ENCODE data around the gene BLTP3A.
A peak's percentile ranks its signal among the peaks of the same experiment; 100 is the strongest.
"Not testable (repeated sequence)": the region's sequence is repeated elsewhere in the genome, so short reads cannot be mapped to it uniquely, and the experiment has no call there.

Gene BLTP3A

DNA sequence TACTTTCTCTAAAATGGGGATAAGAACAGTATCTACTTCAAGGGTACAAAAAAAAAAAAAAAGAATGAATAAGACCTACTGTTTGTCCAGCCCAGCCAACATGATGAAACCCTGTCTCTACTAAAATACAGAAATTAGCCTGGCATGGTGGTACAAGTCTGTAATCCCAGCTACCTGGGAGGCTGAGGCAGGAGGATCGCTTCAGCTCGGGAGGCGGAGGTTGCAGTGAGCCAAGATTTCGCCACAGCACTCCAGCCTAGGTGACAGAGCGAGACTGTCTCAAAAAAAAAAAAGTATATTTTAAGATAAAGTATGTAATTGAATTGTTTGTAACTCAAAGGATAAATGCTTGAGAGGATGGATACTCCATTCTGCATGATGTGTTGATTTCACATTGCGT lies 2.0 kb downstream of the BLTP3A start:
- DNase-seq: no peak

DNA sequence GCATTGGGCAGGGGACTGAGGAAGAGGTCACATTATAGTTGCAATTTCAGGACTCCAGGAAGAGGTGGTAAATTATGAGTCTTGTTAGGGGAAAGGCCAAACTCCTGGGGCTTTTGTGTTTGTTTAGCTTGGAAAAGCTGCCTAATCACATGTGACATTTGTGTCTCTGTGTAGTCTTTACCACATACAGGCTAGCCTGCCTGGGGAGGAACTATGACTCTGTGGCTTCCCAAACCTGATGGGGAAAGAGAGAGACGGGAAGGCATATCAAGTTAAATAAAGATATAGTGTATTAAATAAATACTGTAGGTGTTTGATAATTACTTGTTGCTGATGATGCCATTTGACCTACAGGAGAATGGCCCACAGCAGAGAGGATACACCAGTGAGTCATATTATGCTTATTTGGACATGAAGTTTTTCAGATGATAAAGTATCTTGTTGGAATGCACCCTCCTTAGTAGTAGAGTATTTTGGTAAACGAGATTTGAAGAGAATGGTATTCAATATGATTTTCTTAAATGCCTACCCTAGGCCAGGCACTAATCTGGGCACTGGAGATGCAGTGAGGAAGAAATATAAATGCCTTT lies 4.0 kb downstream of the BLTP3A start:
- DNase-seq: no peak

DNA sequence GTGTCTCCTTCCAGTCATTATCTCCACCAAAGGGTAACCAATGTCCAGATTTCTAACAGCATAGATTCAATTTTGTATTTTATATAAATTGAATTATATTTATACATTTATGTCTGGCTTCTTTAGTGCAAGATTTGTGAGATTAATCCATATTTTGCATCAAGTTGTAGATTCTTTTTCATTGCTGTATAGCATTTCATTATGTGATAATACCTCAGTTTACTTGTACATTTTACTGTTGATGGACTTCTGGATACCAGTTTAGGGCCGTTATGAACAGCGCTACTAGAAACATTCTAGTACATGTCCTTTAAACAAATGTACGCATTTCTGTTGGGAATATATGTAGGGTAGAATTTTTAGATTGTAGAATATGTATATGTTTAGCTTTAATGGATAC lies 6.2 kb downstream of the BLTP3A start:
- no peak for DNase-seq

DNA sequence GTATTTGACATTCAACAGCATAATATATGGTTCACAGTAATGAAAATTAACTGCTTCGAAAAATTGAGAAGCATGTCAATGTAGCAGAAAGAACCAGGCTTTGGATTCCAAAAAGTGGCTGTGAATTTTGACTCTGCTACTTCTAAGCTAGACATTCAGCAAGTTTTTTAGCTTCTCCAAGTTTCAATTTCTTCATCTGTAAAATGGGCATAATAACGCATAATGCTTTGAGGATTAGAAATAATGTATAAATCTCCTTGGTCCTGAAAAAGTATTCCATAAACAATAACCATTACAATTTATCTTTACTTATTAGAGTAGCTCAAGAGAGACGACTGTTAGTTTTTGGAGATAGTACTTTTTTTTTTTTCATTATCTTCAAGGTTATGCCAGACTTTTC lies 7.7 kb downstream of the BLTP3A start:
- DNase-seq: no peak

DNA sequence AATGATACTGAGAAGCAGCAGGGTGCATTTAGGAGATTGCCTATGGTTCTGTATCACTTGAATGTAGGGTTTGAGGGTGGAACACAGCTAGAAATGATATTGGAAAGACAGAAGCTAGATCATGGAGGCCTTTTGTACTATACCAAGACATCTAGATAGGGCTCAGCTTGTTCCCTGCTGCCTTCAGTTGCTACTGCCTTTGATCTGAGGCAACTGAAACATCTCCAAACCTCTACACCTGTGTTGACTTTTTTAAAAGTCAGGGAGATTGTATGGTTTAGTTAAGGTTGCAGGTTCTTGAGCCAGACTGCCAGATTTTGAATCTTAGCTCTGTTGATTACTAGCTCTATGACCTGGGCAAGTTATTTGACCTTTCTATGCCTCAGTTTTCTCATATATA lies 12.7 kb downstream of the BLTP3A start:
- no peak for DNase-seq

DNA sequence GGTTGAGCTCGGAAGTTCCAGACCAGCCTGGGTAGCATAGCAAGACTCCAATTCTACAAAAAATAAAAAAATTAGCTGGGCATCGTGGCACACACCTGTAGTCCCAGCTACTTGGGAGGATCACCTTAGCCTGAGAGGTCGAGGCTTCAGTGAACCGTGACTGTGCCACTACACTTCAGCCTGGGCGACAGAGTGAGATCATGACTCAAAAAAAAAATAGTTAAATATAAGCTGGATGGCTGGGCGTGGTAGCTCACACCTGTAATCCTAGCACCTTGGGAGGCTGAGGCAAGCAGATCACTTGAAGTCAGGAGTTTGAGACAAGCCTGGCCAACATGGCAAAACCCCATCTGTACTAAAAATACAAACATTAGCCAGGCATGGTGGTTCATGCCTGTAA lies 13.2 kb downstream of the BLTP3A start:
- not testable (repeated sequence) for DNase-seq

DNA sequence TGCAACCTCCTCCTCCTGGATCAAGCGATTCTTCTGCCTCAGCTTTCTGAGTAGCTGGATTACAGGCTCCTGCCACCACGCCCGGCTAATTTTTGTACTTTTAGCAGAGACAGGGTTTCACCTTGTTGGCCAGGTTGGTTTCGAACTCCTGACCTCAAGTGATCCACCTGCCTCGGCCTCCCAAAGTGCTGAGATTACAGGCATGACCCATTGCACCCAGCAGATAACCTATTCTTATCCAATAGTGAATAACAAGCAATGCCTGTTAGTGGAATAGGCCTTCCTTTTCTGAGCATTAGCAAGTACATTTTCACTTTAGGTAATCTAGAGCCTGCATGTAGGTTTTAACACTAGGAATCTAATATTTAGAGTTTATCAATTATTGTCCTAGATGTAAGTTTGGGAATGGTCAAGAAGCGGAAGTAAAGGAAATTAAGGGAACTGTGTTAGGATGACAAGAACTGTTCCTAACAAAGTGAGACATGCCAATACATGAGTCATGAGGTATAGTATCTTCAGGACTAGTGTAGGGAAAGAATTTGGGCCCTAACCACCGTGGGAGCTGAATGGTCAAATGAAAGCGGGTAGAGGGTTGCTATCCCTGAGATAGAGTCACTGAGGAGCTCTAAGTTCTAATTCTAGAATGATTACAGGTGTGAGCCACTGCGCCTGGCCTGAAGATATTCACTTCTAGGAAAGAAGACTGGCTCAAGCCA lies 15.0 kb downstream of the BLTP3A start:
- no peak for DNase-seq

DNA sequence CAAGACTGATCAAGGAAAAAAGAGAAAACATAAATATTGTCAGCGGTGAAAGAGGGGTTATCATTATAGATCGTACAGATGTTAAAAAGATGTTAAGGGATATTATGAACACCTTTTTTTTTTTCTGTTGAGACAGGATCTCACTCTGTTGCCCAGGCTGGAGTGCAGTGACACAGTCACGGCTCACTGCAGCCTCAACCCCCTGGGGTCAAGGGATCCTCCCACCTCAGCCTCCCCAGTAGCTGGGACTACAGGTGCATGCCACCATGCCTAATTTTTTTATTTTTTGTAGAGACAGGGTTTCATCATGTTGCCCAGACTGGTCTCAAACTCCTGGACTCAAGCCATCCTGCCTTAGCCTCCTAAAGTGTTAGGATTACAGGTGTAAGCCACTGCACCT lies 16.6 kb downstream of the BLTP3A start:
- DNase-seq: not testable (repeated sequence)

DNA sequence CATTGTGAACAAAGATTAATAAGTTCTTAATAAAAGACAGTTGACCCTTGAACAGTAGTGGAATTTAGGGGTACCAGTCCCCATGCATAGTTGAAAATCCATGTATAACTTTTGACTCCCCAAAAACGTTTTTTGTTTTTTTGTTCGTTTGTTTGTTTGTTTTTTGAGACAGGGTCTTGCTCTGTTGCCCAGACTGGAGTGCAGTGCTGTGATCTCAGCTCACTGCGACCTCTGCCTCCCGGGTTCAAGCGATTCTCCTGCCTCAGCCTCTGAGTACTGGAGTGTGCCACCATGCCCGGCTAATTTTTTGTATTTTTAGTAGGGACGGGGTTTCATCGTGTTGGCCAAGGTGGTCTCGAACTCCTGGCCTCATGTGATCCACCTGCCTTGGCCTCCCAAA lies 17.5 kb downstream of the BLTP3A start:
- not testable (repeated sequence) for DNase-seq

DNA sequence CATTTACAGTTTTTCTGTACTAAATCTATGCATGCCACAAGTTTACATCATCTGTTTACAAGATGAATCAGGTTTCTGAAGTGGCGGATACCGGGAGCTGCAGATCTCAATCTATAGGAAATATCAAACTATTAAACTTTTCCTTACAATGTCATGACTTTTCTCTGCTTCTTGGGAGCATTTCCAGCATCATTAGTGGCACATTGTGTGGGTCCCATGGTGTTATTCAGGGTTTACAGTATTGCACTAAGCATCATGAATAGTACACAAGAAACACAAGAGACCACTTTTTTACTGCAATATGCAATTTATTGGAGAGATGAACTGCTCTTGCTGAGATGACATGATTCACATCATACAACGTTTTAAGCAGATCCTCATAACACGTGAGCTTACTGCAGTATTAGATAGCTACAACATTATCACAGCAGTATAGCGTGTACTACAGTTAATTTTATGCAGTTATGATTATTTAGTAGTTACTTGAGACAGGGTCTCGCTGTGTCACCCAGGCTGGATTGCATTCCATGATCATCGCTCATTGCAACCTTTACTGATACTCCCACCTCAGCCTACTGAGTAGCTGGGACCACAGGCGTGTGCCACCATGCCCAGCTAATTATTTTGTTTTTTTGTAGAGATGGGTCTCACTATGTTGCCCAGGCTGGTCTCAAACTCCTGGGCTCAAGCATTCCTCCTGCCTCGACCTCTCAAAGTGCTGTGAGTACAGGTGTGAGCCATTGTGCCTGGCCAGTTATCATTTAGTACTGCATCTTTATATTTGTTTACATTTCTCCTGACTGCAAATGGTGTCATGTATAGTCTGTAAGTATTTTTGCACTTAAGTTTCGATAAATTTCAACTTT lies 18.4 kb downstream of the BLTP3A start:
- DNase-seq: no peak

DNA sequence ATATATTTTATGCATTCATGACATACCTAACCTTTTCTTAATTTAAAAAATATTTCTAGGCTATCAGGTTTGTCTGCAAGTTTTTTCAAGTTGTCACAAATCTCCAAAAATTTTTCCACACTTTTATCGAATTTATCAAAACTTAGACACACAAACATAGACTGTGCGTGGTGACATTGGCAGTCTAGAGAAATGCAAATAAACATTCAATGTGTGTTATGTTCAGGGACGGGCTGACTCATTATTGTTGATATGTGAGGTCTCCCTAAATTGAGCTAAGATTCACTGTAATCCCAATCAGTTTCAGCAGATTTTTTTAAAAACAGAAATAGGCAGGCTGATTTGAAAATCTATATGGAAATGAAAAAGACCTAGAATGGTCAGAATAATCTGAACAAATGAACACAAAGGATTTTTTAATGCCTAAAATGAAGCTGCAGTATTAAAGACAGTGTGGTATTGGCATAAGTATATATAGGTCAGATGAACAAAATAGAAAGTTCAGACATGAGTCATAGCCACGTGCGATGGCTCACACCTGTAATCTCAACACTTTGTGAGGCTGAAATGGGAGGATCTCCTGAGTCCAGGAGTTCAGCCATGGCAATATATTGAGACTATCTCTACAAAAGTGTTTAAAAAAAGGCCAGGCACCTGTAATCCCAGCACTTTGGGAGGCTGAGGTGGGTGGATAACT lies 19.2 kb downstream of the BLTP3A start:
- DNase-seq: peak; percentile 20

DNA sequence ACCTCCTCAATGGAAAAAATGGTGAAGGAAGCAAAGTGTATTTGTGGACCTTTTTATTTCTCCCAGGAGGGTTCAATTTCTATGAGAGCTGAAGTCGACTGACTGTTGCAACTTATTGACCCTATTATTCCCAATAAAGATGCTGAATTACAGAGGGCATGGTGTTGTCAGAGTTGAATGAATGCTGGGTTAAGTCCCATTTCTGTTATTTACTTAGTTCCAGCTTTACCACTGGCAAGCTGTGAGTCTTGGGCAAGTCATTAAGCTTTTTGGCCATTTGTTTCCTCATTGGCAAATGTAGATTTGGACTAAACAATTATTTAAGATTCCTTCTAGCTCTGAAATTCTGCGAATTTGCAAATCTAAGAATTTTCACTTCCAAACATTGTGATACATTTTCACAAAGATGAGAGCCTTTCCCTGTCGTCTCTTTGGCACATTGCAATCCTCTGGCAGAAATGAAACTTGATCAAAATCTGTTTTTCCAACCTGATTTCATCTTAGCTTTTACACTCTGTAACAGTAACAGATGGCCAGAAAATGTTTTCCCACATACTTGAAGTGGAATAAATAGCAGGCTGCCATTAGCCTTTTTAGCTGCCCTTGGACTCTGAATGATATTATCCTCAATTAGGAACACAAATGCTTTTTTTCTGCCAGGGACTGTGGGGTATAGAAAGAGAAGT lies 21.3 kb downstream of the BLTP3A start:
- no peak for DNase-seq

DNA sequence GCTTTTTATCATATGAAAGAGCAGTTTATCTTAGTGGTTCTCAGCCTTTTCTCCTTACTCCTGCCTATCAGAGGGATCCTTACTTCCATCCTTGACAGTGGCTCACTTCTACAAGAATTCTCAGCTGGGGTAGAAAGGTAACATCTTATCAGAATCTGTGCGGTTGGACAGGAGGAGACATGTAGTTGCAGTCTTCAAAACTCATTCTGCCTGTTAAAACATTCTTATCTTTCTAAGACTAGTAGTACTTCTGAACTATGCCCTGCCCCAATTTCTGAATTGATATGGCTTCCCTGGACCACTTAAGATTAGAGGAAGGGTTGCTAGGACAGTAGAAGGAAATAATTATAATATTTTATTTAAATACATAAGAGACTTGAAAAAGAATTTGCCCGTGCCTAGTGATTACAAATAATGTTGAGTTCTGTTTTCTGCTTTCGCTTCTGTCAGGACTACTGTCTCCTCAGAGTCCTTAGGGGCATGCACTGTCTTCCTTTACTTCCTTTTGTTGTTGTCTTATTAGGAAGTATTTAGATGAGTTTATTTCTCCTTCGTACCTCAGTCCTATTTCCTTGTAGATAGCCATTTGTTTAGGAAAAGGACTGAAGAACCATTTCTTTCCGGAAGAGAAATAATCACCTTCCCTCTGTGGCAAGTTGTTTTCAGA lies 24.9 kb downstream of the BLTP3A start:
- no peak for DNase-seq

DNA sequence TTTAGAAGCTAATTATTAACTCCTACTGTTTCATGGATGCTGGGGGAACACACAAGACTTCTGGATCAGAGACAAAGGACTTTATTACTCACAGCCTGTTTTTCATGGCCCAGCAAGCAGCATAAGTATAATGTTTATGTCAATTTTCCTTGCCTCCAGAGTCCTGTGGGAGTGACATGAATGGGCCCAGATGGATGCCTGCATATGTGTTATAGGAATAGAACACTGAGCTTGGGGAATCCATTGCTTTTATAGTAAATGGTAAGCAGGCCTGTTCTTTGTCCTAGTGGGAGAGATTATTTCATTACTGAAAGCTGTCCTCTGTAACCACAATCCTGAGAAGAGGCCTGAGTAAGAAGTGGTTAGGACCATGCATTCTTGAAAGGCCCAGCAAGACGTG lies 25.6 kb downstream of the BLTP3A start:
- DNase-seq: no peak

DNA sequence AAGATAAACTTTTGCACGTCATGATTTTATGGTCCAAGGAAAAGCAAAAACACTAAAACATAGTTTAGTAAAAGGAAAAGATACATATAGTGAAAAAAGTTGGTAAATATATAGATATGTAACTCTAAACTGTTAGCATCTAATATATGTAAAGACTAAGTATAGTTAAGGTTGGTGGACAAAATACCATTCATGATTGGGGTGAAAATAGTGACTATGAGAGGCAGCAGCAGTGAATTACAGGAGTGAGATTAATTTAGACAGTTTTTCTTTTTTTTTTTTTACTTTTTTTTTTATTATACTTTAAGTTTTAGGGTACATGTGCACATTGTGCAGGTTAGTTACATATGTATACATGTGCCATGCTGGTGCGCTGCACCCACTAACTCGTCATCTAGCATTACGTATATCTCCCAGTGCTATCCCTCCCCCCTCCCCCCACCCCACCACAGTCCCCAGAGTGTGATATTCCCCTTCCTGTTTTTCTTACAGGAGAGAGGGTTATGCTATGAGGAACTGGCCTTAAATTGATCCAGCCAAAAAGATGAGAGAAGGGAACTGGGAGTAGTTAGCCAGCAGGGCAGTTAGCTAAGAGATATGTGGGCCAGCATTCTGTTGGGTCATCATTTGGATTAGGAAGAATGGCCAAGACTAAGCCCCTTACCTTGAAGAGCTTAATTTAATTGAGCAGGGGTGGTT lies 27.1 kb downstream of the BLTP3A start:
- DNase-seq: not testable (repeated sequence)

DNA sequence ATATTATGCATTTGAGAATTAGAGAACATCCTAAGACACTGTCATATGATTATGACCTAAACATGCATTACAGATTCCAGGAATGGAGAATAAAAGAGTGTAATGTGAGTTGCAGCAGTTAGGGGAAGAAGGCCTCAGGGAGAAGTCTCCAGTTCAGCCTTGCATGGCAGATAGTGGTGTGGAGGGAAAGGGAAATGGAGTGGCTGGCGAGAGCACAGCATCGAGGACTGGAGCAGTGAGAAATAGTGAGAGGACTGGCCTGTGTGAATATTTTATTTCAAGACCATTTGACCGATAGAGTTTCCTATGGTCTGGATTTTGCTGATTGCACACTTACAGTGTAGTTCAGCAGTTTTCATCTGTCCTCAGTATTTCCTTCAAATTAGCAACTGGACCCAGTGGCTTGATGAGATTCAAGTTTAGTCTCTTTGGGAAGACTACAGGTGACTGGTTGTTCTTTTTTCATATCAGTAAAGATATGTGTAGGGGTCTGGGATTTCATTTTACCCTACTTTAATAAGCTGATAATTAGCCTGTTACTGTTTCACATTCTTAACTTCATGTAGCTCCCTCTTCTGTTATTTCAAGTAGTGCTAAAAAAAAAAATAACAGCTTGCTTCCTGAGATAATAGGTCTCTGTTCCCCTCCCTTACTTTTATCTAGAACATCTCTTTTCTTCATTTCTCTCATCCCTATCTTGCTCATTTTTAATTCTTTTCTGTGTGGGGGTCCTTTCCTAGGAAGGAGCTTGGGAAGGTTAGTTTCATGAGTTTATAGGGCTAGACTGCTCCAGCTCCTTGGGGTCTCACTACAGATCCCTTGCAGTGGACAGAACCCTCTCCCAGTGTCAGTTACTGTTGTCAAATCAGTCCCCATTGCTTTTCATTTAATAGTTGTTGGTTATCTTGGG lies 27.9 kb downstream of the BLTP3A start:
- DNase-seq: no peak

DNA sequence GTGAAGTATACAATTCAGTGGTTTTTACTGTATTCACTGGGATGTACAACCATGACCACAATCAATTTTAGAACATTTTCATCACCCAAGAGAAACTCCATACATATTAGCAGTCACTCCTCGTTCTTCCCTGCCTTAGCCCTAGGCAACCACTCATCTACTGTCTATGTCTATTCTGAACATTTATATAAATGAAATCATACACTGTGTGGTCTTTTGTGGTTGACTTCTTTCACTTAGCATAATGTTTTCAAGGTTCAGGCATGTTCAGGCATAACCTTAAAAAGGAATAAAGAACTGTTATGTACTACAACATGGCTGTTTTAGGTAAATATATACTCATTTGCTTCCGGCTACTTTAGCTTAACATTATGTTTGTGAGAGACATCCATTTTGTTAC lies 37.3 kb downstream of the BLTP3A start:
- DNase-seq: no peak

DNA sequence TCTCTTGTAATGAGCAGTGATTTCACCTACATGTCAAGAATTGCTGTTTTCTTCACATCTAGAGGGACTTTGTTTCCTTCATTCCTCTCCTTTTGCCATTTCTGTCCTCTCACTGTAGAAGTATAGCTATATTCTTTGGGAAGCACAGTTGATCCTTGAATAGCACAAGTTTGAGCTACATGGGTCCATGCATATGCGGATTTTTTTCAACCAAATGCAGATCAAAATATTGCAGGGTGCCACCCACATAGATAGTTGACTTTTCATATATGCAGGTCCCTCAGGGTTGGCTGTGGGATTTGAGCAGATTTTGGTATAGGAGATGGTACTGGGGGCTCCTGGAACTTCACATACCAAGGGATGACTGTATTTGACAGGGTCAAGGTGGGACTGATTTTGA lies 41.1 kb downstream of the BLTP3A start:
- no peak for DNase-seq

DNA sequence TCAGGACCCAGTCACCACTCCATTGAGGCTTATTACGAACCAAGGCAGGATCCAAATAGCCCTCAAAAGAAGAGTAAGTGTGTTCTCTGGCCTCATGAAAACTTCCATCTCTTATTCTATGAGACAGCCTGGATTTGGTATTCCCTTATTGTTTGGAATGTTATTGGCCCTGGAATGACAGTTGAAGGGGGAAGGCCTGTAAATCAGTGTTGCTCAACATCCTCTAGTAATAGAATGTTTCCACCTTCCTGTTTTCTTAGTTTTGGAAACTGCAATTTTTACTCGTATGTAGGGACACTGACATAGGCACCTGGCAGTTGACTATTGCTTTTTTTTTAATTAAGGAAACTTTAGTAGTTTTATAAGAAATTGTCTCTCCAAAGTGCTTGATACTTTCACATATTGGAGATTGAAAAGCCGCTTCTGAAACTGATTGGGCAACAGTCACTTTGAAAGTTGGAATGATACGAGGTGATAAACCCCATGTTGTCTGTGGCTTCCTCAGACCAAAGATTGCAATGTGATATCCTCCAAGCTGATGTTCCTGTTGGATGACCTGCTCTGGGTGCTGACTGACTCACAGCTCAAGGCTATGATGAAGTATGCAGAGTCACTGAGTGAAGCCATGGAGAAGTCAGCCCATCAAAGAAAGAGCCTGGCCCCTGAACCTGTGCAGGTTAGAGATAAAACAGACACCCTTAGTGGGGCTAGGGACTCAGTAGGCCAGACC lies 43.1 kb downstream of the BLTP3A start:
- DNase-seq: no peak

DNA sequence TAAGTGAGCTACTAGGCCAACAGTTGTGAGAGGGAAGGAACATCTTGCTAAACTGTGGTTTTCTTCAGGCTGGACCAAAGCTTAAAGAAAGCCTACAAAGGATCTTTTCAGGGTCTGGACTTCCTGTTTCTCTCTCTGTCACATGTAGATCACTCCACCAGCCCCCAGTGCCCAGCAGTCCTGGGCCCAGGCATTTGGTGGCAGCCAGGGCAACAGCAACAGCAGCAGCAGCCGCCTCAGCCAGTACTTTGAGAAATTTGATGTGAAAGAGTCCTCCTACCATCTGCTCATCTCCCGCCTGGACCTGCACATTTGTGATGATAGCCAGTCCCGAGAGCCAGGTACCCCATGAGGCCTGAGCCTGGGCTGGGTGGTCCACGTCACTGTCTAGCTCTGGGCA lies 44.1 kb downstream of the BLTP3A start:
- DNase-seq: no peak
